ENCODE data around the gene GRM4.

The GRM4 gene

GRCh38 chr6:33977606-33978411 lies 168.1 kb downstream of the GRM4 start:
- no peak for DNase-seq (ENCODE audit: low read depth)

GRCh38 chr6:33976437-33977360 lies 169.2 kb downstream of the GRM4 start:
- DNase-seq (ENCODE audit: low read depth) = no peak

GRCh38 chr6:33975661-33976436 lies 170.0 kb downstream of the GRM4 start:
- DNase-seq (ENCODE audit: low read depth) = no peak

- no peak for DNase-seq (ENCODE audit: low read depth)
Observed at GRCh38 chr6:33974471-33974870, 171.4 kb downstream of the GRM4 start.

GRCh38 chr6:33974030-33974429 lies 171.9 kb downstream of the GRM4 start:
- peak; percentile 4 for DNase-seq (ENCODE audit: low read depth)

GRCh38 chr6:33971580-33971979 lies 174.3 kb downstream of the GRM4 start:
- no peak for DNase-seq (ENCODE audit: low read depth)

All from EH (cell line).